Adrenal gland (tissue), 5 donors: ENCODE results near the gene OSBPL2.

Experiments
- CTCF ChIP-seq, 6 experiments: fragments of 450-650 bp in 4 of 6; fragments of 200-600 bp in 2 of 6; sonication (generic) in 1 of 6; IDR thresholded peaks; 1 replicate in 5 of 6; 2 replicates in 1 of 6; pipeline versions ENCODE4 v1.5.1 to v1.8.0; 2016 to 2021; ENCODE audit warnings: antibody characterized with exemption in 6 of 6, mild to moderate bottlenecking in 2 of 6, moderate library complexity in 1 of 6
- POLR2A ChIP-seq, 2 donors: fragments of 450-650 bp; IDR thresholded peaks; one replicate each; pipeline ENCODE4 v1.6.1; 2017; ENCODE audit warnings: antibody characterized with exemption in 2 of 2, mild to moderate bottlenecking in 2 of 2, moderate library complexity in 1 of 2
- donor health status: DM: no; HTN: no; CAD: no.

- TF ChIP-seq CTCF (IDR thresholded peaks at IDR 0.05) (no peak), POLR2A (IDR thresholded peaks at IDR 0.05) (no peak)
Observed at GRCh38 chr20:62195736-62196135, 42.6 kb upstream of the OSBPL2 start.
